ENCODE measurements around the gene PLPPR5.

Gene PLPPR5

GRCh38 chr1:98865796-98866195 is 138.9 kb downstream of the PLPPR5 start:
- H3K4me3 Mint-ChIP-seq = no peak overlapping the region
- peaks cover 15 to 32% of the 10 kb centered on the region in 2 donors for H3K9me3 Mint-ChIP-seq
- no peak for DNase-seq
- peaks cover 4% of the 10 kb centered on the region for H3K4me1 Mint-ChIP-seq
- no peaks in the 10 kb centered on the region for H3K27me3 Mint-ChIP-seq
- H3K27ac Mint-ChIP-seq = no peak overlapping the region
- no peak for ATAC-seq

- no peak for ATAC-seq
- H3K4me3 Mint-ChIP-seq = no peak overlapping the region
- peaks cover 8 to 9% of the 10 kb centered on the region in 2 donors for H3K9me3 Mint-ChIP-seq
Observed at GRCh38 chr1:98860329-98860728, 144.3 kb downstream of the PLPPR5 start.

GRCh38 chr1:98854137-98854536 is 150.5 kb downstream of the PLPPR5 start:
- peak overlapping the region in 1 of 2 donors; percentile 59 for H3K27ac Mint-ChIP-seq
- H3K9me3 Mint-ChIP-seq = peaks cover 0 to 8% of the 10 kb centered on the region in 2 donors
- peak overlapping the region in 1 of 2 donors; percentile 13 for H3K4me3 Mint-ChIP-seq
- peak; percentile 71 for ATAC-seq
- no peaks in the 10 kb centered on the region for H3K27me3 Mint-ChIP-seq
- no peak for DNase-seq
- H3K4me1 Mint-ChIP-seq = peaks cover 15% of the 10 kb centered on the region

More at GRCh38 chr1:98860329-98860728, 144.3 kb downstream of the PLPPR5 start:
- no peaks in the 10 kb centered on the region for H3K4me1 Mint-ChIP-seq
- no peaks in the 10 kb centered on the region for H3K27me3 Mint-ChIP-seq
- no peak overlapping the region for H3K27ac Mint-ChIP-seq
- no peak for DNase-seq

GRCh38 chr1:98849969-98850636 is 154.6 kb downstream of the PLPPR5 start:
- H3K9me3 Mint-ChIP-seq = peaks cover 0 to 7% of the 10 kb centered on the region in 2 donors
- H3K27me3 Mint-ChIP-seq = no peaks in the 10 kb centered on the region
- ATAC-seq = no peak
- no peak overlapping the region for H3K27ac Mint-ChIP-seq
- peaks cover 15% of the 10 kb centered on the region for H3K4me1 Mint-ChIP-seq
- DNase-seq = no peak
- peak overlapping the region in 1 of 2 donors; percentile 8 for H3K4me3 Mint-ChIP-seq

GRCh38 chr1:98842241-98842640 is 162.4 kb downstream of the PLPPR5 start:
- Mint-ChIP-seq H3K4me1 (peaks cover 5% of the 10 kb centered on the region), H3K4me3 (no peak overlapping the region), H3K27me3 (no peaks in the 10 kb centered on the region), H3K27ac (no peak overlapping the region), H3K9me3 (peaks cover 5 to 14% of the 10 kb centered on the region in 2 donors)
- DNase-seq (no peak), ATAC-seq (no peak)
